NCI-H345 treated with DMSO at 0.1 percent for 48 hours (cell line): Measurements from ENCODE around the gene ENO2.

Experiments
- DNase-seq: peaks from one replicate; lab custom pipeline; 2025; ENCODE audit not compliant: unreplicated experiment; lab: John Stamatoyannopoulos, UW

ENO2 gene

GRCh38 chr12:6912164-6912935 is 2.0 kb upstream of the ENO2 start:
- no peak for DNase-seq

GRCh38 chr12:6914947-6915788 is 788 bp downstream of the ENO2 start:
- peak; percentile 25 for DNase-seq

- no peak for DNase-seq
These were observed 1.5 kb downstream of the ENO2 start for GRCh38 chr12:6915789-6916285.

GRCh38 chr12:6916426-6917200 is 2.2 kb downstream of the ENO2 start:
- no peak for DNase-seq

GRCh38 chr12:6917491-6918231 is 3.3 kb downstream of the ENO2 start:
- no peak for DNase-seq

GRCh38 chr12:6919588-6919987 is 5.2 kb downstream of the ENO2 start:
- no peak for DNase-seq

- DNase-seq = no peak
These were observed 7.2 kb downstream of the ENO2 start for GRCh38 chr12:6921539-6921938.

- no peak for DNase-seq
These were observed 7.9 kb downstream of the ENO2 start for GRCh38 chr12:6921996-6922946.

- DNase-seq = no peak
These were observed 8.8 kb downstream of the ENO2 start for GRCh38 chr12:6923003-6923732.

GRCh38 chr12:6923851-6924250 is 9.5 kb downstream of the ENO2 start:
- no peak for DNase-seq

- no peak for DNase-seq
These were observed 10.8 kb downstream of the ENO2 start for GRCh38 chr12:6925239-6925539.

- DNase-seq = no peak
These were observed 11.3 kb downstream of the ENO2 start for GRCh38 chr12:6925540-6926279.

GRCh38 chr12:6927379-6928021 is 13.1 kb downstream of the ENO2 start, which contains the start of gene ATN1:
ATN1 (plus strand) TSS chr12:6927959; CDS start chr12:6934002, 6,043 bp downstream.
- DNase-seq = no peak

- no peak for DNase-seq
These were observed 13.8 kb downstream of the ENO2 start for GRCh38 chr12:6928022-6928702.

GRCh38 chr12:6928703-6929407 is 14.5 kb downstream of the ENO2 start:
- no peak for DNase-seq
